ENCODE data around the gene NFIC.
A peak's percentile ranks its signal among the peaks of the same experiment; 100 is the strongest.
"Not testable (repeated sequence)": the region's sequence is repeated elsewhere in the genome, so short reads cannot be mapped to it uniquely, and the experiment has no call there.

NFIC gene

GRCh38 chr19:3373971-3374368 lies 7.6 kb downstream of the NFIC start:
- no peak for DNase-seq (ENCODE audit: low spot score)

- DNase-seq (ENCODE audit: low spot score), result no peak
These were observed 8.2 kb downstream of the NFIC start for GRCh38 chr19:3374369-3375112.

GRCh38 chr19:3375221-3376090 lies 9.1 kb downstream of the NFIC start:
- peak; percentile 86 for DNase-seq (ENCODE audit: low spot score)

GRCh38 chr19:3376091-3376455 lies 9.7 kb downstream of the NFIC start:
- DNase-seq (ENCODE audit: low spot score), result not testable (repeated sequence)

GRCh38 chr19:3378352-3379150 lies 12.2 kb downstream of the NFIC start:
- no peak for DNase-seq (ENCODE audit: low spot score)

GRCh38 chr19:3380829-3381228 lies 14.4 kb downstream of the NFIC start:
- no peak for DNase-seq (ENCODE audit: low spot score)

- DNase-seq (ENCODE audit: low spot score), result no peak
These were observed 15.5 kb downstream of the NFIC start for GRCh38 chr19:3381701-3382372.

GRCh38 chr19:3382460-3383100 lies 16.2 kb downstream of the NFIC start:
- no peak for DNase-seq (ENCODE audit: low spot score)

- DNase-seq (ENCODE audit: low spot score), result no peak
These were observed 16.8 kb downstream of the NFIC start for GRCh38 chr19:3383121-3383722.

GRCh38 chr19:3386447-3387234 lies 20.3 kb downstream of the NFIC start:
- no peak for DNase-seq (ENCODE audit: low spot score)

- DNase-seq (ENCODE audit: low spot score), result peak; percentile 92
These were observed 21.5 kb downstream of the NFIC start for GRCh38 chr19:3387645-3388589.

- no peak for DNase-seq (ENCODE audit: low spot score)
These were observed 23.0 kb downstream of the NFIC start for GRCh38 chr19:3389446-3389778.

GRCh38 chr19:3389876-3390371 lies 23.5 kb downstream of the NFIC start:
- DNase-seq (ENCODE audit: low spot score), result no peak

- not testable (repeated sequence) for DNase-seq (ENCODE audit: low spot score)
These were observed 25.5 kb downstream of the NFIC start for GRCh38 chr19:3391911-3392310.

GRCh38 chr19:3392480-3392879 lies 26.1 kb downstream of the NFIC start:
- DNase-seq (ENCODE audit: low spot score), result no peak

- DNase-seq (ENCODE audit: low spot score), result no peak
These were observed 30.5 kb downstream of the NFIC start for GRCh38 chr19:3396881-3397265.

GRCh38 chr19:3397266-3398022 lies 31.1 kb downstream of the NFIC start:
- peak; percentile 60 for DNase-seq (ENCODE audit: low spot score)
